ENCODE results near the gene CBLN3. TPM values are rescaled to one million over a fixed set of nuclear protein-coding genes. Genes with fewer than 3 reads are reported as not detected.

The CBLN3 gene
- total RNA-seq, 1 experiment from 2014 or later: 3.4 TPM

DNA sequence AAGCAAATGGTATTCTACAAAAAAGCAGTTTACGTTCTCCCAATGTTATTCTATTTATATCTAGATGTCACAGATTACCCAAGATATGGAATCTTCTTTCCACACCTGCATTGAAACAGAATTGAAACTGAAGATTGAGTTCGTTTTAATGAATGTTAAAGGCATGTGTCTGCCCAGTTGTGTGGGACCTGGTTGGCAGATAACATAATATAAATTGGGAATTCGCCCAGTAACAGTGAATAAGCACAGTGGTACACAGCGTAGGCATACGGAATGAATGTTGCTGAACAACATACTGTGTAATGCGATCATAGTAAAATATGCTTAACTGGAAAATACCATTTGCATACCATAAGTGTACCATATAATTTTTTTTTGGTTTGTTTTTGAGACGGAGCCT, 4.6 kb upstream of the CBLN3 start:
- no peaks in the 10 kb centered on the region for H3K9me3 ChIP-seq (ENCODE audit: low read length)
- H3K4me3 ChIP-seq (ENCODE audit: low read length): no peak overlapping the region
- H4K20me1 ChIP-seq (ENCODE audit: low read length): no peaks in the 10 kb centered on the region
- H3K36me3 ChIP-seq (ENCODE audit: low read depth, low read length): peaks cover 24% of the 10 kb centered on the region
- POLR2A ChIA-PET (ENCODE audit: unreplicated experiment): no interaction called here
- peaks cover 22% of the 10 kb centered on the region for H3K79me2 ChIP-seq (ENCODE audit: low read length)
- intact Hi-C loops (cut with micrococcal nuclease): no loop called here
- BruUV-seq (replicated peaks): no TSS peak
- H3K4me2 ChIP-seq (ENCODE audit: low read length): no peak overlapping the region
- no peaks in the 10 kb centered on the region for H3F3A ChIP-seq (ENCODE audit: low read length, unreplicated experiment)
- CTCF ChIA-PET: no interaction called here
- H3K27ac ChIP-seq (ENCODE audit: low read length): no peak overlapping the region
- no peak overlapping the region for H2AFZ ChIP-seq (ENCODE audit: low read length)
- no peaks in the 10 kb centered on the region for H3K27me3 ChIP-seq (ENCODE audit: low read length)
- DNase-seq (no peak), ATAC-seq (no peak)
- no peaks in the 10 kb centered on the region for H3K9me2 ChIP-seq (replicated peaks; ENCODE audit: low read length)
- H3K9ac ChIP-seq (ENCODE audit: low read length): no peak overlapping the region
- TF ChIP-seq, protein P1, sequence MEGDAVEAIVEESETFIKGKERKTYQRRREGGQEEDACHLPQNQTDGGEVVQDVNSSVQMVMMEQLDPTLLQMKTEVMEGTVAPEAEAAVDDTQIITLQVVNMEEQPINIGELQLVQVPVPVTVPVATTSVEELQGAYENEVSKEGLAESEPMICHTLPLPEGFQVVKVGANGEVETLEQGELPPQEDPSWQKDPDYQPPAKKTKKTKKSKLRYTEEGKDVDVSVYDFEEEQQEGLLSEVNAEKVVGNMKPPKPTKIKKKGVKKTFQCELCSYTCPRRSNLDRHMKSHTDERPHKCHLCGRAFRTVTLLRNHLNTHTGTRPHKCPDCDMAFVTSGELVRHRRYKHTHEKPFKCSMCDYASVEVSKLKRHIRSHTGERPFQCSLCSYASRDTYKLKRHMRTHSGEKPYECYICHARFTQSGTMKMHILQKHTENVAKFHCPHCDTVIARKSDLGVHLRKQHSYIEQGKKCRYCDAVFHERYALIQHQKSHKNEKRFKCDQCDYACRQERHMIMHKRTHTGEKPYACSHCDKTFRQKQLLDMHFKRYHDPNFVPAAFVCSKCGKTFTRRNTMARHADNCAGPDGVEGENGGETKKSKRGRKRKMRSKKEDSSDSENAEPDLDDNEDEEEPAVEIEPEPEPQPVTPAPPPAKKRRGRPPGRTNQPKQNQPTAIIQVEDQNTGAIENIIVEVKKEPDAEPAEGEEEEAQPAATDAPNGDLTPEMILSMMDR (conservative IDR thresholded peaks at IDR 0.05; ENCODE audit: low read depth, low read length): no peak
- TF ChIP-seq EZH2phosphoT487 (IDR thresholded peaks at IDR 0.05; ENCODE audit: borderline replicate concordance, low read length) (no peak), EZH2 (IDR thresholded peaks at IDR 0.05; ENCODE audit: low read length, unreplicated experiment) (no peak)
- peaks cover 42% of the 10 kb centered on the region for H3K4me1 ChIP-seq (ENCODE audit: insufficient read depth, low read length)

DNA sequence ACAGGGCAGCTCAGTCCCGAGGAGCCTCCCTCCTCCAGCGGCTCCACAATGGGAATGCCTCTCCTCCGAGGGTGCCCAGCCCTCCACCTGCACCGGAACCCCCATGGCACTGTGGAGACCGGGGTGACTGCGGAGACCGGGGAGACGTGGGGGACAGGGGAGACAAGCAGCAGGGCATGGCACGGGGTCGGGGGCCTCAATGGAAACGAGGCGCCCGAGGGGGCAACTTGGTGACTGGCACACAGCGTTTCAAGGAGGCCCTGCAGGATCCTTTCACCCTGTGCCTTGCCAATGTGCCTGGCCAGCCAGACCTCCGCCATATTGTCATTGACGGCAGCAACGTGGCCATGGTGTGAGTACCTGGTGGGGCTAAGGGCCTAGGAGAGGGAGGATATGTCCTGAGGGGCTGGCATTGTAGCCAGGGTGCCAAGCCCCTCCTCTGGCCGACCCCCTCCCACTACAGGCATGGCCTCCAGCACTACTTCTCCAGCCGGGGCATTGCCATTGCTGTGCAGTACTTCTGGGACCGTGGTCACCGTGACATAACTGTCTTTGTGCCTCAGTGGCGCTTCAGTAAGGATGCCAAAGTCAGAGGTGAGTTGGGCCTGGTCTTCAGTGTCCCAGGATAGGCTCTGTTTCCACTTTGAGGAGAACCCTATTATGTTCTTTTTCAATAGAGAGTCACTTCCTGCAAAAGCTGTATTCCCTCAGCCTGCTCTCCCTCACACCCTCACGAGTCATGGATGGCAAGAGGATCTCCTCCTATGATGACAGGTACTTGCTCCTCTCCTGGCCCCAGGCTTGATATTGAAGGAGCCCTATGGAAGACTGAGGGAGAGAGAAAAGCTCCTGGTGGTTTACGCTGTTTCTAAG, 3.0 kb upstream of the CBLN3 start:
- Histone ChIP-seq H2AFZ (ENCODE audit: low read length) (no peak overlapping the region), H3K27me3 (ENCODE audit: low read length) (no peaks in the 10 kb centered on the region), H3K4me3 (ENCODE audit: low read length) (peak overlapping the region; percentile 98), H3K27ac (ENCODE audit: low read length) (peak overlapping the region; percentile 4; the same call in 1 of the 2 replicates), H3K9me3 (ENCODE audit: low read length) (no peaks in the 10 kb centered on the region), H4K20me1 (ENCODE audit: low read length) (no peaks in the 10 kb centered on the region), H3K36me3 (ENCODE audit: low read depth, low read length) (peaks cover 16% of the 10 kb centered on the region), H3K4me2 (ENCODE audit: low read length) (peak overlapping the region; percentile 100), H3F3A (ENCODE audit: low read length, unreplicated experiment) (no peaks in the 10 kb centered on the region), H3K9ac (ENCODE audit: low read length) (0 out of 2 replicates have a peak overlapping the region, but pooled peaks have one; percentile 14), H3K79me2 (ENCODE audit: low read length) (peaks cover 22% of the 10 kb centered on the region), H3K4me1 (ENCODE audit: insufficient read depth, low read length) (peaks cover 44% of the 10 kb centered on the region), H3K9me2 (replicated peaks; ENCODE audit: low read length) (no peaks in the 10 kb centered on the region)
- TF ChIP-seq EZH2phosphoT487 (IDR thresholded peaks at IDR 0.05; ENCODE audit: borderline replicate concordance, low read length): no peak
- TF ChIP-seq, protein P1 (conservative IDR thresholded peaks at IDR 0.05; ENCODE audit: low read depth, low read length): no peak
- TF ChIP-seq EZH2 (IDR thresholded peaks at IDR 0.05; ENCODE audit: low read length, unreplicated experiment): no peak
- POLR2A ChIA-PET (ENCODE audit: unreplicated experiment): interaction anchor here (1.8 kb wide), 1 partner anchor 66 kb away, joined by 45 read pairs; no protein-coding TSS in a partner anchor
- DNase-seq: no peak
- no peak for ATAC-seq
- no TSS peak for BruUV-seq (replicated peaks)
- CTCF ChIA-PET: interaction anchor here (0.6 to 3.5 kb wide), 10 partner anchors 9 to 190 kb away, joined by 3 to 51 read pairs (median 5); partner anchors contain the start of gene TINF2
- intact Hi-C loops (cut with micrococcal nuclease): no loop called here

Data from PC-3 (cell line).